RWPE2 (cell line): ENCODE data around the gene NMBR.

ENCODE experiments used
- ATAC-seq: fragments of 200-7000 bp; cut with Tn5 transposase; 3 replicates; pipeline ENCODE4 v1.9.1; 2021; ENCODE audit warnings: low read depth
- DNase-seq: peaks from one replicate; pipeline ENCODE4 v3.0.0-alpha.2; 2020; ENCODE audit warnings: low spot score
- H3K27ac ChIP-seq: fragments of 450-650 bp; 2 replicates; pipeline ENCODE4 v1.5.1; 2017; ENCODE audit warnings: mild to moderate bottlenecking; ENCODE audit not compliant: poor library complexity, severe bottlenecking
- H3K27me3 ChIP-seq: fragments of 250-450 bp; sonication (Bioruptor Pico); 2 replicates; pipeline ENCODE4 v1.5.1; 2021; ENCODE audit warnings: mild to moderate bottlenecking, moderate library complexity; ENCODE audit not compliant: insufficient read depth, poor library complexity, severe bottlenecking
- H3K36me3 ChIP-seq: fragments of 250-450 bp; sonication (Bioruptor Pico); 2 replicates; pipeline ENCODE4 v1.5.1; 2020; ENCODE audit warnings: low read depth, mild to moderate bottlenecking, moderate library complexity
- H3K4me1 ChIP-seq: fragments of 250-450 bp; sonication (Bioruptor Pico); 2 replicates; pipeline ENCODE4 v1.5.1; 2021; ENCODE audit warnings: mild to moderate bottlenecking, moderate library complexity; ENCODE audit not compliant: insufficient read depth, poor library complexity, severe bottlenecking
- H3K4me3 ChIP-seq: fragments of 250-450 bp; sonication (Bioruptor Pico); 2 replicates; pipeline ENCODE4 v1.5.1; 2021; ENCODE audit warnings: mild to moderate bottlenecking, moderate library complexity; ENCODE audit not compliant: severe bottlenecking
- H3K9me3 ChIP-seq: fragments of 250-450 bp; sonication (Bioruptor Pico); 2 replicates; pipeline ENCODE4 v1.5.1; 2021; ENCODE audit warnings: mild to moderate bottlenecking, moderate library complexity; ENCODE audit not compliant: severe bottlenecking
- TF ChIP-seq, protein P1 (sequence below): fragments of 450-650 bp; IDR thresholded peaks from one replicate; pipeline ENCODE4 v1.5.1; 2017; ENCODE audit warnings: mild to moderate bottlenecking, moderate library complexity; ENCODE audit not compliant: poor library complexity, severe bottlenecking

NMBR gene

DNA sequence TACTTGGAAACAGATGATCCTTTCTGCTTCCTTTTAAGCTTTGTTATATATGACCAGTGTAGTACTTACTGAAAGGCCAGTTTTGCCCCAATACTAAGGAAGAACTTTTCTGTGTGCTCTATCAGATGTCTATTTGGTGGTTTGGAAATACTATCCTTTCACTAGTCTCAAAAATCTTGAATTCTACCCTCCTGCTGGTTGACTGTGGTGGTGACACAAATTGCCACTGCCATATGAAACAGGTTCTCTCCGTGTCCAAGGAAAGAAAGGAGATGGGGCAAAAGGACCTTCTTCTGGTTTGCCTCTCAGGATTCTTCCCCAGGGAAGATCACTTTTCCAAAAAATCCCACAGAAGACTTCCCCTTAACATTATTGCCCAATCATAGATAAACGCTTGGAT is 8.0 kb downstream of the NMBR start:
- Histone ChIP-seq H3K9me3 (no peaks in the 10 kb centered on the region), H3K27ac (no peak overlapping the region), H3K4me1 (no peaks in the 10 kb centered on the region), H3K36me3 (no peaks in the 10 kb centered on the region), H3K27me3 (no peaks in the 10 kb centered on the region), H3K4me3 (no peak overlapping the region)
- TF ChIP-seq, protein P1, sequence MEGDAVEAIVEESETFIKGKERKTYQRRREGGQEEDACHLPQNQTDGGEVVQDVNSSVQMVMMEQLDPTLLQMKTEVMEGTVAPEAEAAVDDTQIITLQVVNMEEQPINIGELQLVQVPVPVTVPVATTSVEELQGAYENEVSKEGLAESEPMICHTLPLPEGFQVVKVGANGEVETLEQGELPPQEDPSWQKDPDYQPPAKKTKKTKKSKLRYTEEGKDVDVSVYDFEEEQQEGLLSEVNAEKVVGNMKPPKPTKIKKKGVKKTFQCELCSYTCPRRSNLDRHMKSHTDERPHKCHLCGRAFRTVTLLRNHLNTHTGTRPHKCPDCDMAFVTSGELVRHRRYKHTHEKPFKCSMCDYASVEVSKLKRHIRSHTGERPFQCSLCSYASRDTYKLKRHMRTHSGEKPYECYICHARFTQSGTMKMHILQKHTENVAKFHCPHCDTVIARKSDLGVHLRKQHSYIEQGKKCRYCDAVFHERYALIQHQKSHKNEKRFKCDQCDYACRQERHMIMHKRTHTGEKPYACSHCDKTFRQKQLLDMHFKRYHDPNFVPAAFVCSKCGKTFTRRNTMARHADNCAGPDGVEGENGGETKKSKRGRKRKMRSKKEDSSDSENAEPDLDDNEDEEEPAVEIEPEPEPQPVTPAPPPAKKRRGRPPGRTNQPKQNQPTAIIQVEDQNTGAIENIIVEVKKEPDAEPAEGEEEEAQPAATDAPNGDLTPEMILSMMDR, result no peak
- ATAC-seq (no peak), DNase-seq (no peak)

DNA sequence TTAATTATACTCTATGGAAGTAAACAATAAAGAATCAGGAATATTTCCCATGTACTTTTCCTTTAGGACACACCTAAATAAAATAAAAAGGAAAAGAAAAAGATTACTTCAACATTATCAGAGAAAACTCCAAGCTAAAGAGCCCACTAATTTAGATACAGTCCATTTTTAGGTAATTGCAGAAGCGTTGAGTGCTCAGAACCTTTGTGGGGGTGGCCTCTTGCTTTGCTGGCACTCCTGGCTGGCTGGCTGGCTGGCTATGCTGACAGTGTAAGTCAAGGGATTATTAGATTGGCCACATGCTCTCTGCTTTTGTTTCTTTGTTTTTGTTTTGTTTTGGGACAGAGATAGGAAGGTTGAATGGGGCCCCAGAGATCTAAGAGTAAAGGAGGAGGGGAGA is 14.3 kb downstream of the NMBR start, which contains the start of gene GJE1:
Gene GJE1, plus strand, starts transcription at position 301 of the 400 bp plus-strand sequence. CDS start 234 bp downstream, outside the sequence.
- DNase-seq, result no peak
- H3K4me3 ChIP-seq, result no peak within 1 kb of the TSS
- H3K36me3 ChIP-seq, result no peaks in the 10 kb centered on the region
- H3K27ac ChIP-seq, result no peak within 1 kb of the TSS
- TF ChIP-seq, protein P1, result no peak
- H3K4me1 ChIP-seq, result no peaks in the 10 kb centered on the region
- H3K9me3 ChIP-seq, result no peaks in the 10 kb centered on the region
- no peaks in the 10 kb centered on the region for H3K27me3 ChIP-seq
- ATAC-seq, result no peak

DNA sequence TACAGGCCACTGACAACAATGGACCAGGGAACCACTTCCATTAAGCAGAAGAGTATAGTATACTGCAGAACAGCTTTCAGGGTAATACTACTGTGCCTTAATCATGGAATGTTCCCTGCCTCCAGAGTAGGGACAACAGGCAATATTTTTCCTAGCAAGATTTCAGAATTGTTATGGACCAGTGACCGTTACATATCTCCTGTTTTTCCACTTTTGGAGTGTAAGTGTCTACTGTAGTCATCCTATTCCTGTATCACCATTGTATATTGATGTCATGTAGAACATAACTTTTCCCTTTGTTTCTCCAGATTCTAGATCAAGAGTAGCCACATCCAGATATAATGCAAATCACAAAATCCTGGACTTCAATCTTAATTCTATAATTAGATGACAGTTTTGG is 16.1 kb downstream of the NMBR start:
- Histone ChIP-seq H3K4me3 (no peak overlapping the region), H3K4me1 (no peaks in the 10 kb centered on the region), H3K9me3 (no peaks in the 10 kb centered on the region), H3K36me3 (no peaks in the 10 kb centered on the region), H3K27ac (no peak overlapping the region), H3K27me3 (peaks cover 4% of the 10 kb centered on the region)
- DNase-seq (no peak), ATAC-seq (no peak)
- TF ChIP-seq, protein P1, result no peak

DNA sequence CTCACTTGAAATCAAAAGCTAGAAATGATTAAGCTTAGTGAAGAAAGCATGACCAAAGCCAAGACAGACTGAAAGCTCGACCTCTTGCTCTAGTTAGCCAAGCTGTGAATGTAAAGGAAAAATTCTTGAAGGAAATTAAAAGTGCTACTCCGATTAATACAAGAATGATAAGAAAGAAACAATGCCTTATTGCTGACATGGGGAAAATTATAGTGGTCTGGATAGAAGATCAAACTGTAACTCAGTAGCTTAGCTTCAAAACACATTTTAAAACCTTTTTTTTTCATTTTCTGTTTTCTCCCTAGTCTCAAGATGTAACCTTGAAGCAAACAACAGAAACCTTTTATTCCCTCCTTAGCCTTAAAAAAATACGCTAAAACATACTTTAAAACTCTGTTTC is 25.6 kb downstream of the NMBR start:
- DNase-seq (no peak), ATAC-seq (no peak)
- TF ChIP-seq, protein P1, result no peak
- Histone ChIP-seq H3K4me1 (no peaks in the 10 kb centered on the region), H3K36me3 (no peaks in the 10 kb centered on the region), H3K9me3 (no peaks in the 10 kb centered on the region), H3K27ac (no peak overlapping the region), H3K4me3 (no peak overlapping the region), H3K27me3 (no peaks in the 10 kb centered on the region)

DNA sequence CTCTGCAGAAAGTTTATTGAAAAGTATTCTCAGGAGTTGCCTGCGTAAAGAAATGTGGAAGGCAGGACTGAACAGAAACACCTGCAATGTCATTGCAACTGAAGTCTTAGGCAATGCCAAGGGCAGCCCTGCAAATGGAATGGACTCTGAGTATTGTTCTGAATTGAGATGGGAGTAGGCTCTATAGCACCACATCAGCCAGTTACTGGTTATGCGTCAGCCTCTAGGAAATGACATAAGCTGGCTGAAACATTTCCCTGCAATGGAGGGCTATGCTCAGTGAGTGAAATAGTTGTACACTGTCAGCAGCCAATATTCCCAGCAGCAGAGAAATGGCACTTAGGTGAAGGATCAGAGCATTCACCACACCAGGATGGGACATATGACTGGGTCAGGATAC is 28.0 kb downstream of the NMBR start:
- H3K4me1 ChIP-seq, result no peaks in the 10 kb centered on the region
- H3K4me3 ChIP-seq, result no peak overlapping the region
- no peaks in the 10 kb centered on the region for H3K27me3 ChIP-seq
- no peaks in the 10 kb centered on the region for H3K36me3 ChIP-seq
- TF ChIP-seq, protein P1, result no peak
- H3K9me3 ChIP-seq, result no peaks in the 10 kb centered on the region
- ATAC-seq, result no peak
- DNase-seq, result no peak
- H3K27ac ChIP-seq, result no peak overlapping the region
